Cardiac muscle cell (in vitro differentiated cells and primary cell): ENCODE measurements around the gene YARS2. TPM values are rescaled to one million over a fixed set of nuclear protein-coding genes. Genes with fewer than 3 reads are reported as not detected.

Source experiments
- DNase-seq, 2 donors: peaks; one replicate each; pipeline versions ENCODE4 v3.0.0 to v3.0.0-alpha.2; 2010 to 2017; ENCODE audit warnings: low read depth in 1 of 2, low spot score in 1 of 2
- H3K27ac ChIP-seq: fragments of 200-600 bp; sonication (generic); 2 replicates; pipeline ENCODE4 v1.5.1; 2016
- H3K27me3 ChIP-seq: fragments of 200-600 bp; sonication (generic); 2 replicates; pipeline ENCODE4 v1.6.0; 2016; ENCODE audit warnings: control low read depth
- H3K36me3 ChIP-seq: fragments of 200-600 bp; sonication (generic); 2 replicates; pipeline ENCODE4 v1.5.1; 2016; ENCODE audit warnings: control low read depth
- H3K4me1 ChIP-seq: fragments of 200-600 bp; sonication (generic); 2 replicates; pipeline ENCODE4 v1.8.1; 2017; ENCODE audit warnings: low read depth, mild to moderate bottlenecking, mixed run types
- H3K4me3 ChIP-seq: fragments of 200-600 bp; sonication (generic); 2 replicates; pipeline ENCODE4 v1.5.1; 2016; ENCODE audit warnings: mild to moderate bottlenecking
- H3K9me3 ChIP-seq: fragments of 200-600 bp; sonication (generic); 2 replicates; pipeline ENCODE4 v1.5.1; 2017; ENCODE audit warnings: low read depth, mild to moderate bottlenecking, control low read depth
- CTCF ChIP-seq: IDR thresholded peaks from 2 replicates; pipeline ENCODE4 v1.5.1; 2012; ENCODE audit warnings: low read depth, mild to moderate bottlenecking, low read length
- polyA plus RNA-seq: library from polyadenylated mRNA; unstranded; fragments of >200 nt; fragmentation: Nextera tagmentation; extraction: Ambion mirVana; gene quantifications from 2 replicates; pipeline ENCODE4 v1.2.1, GENCODE V29; 2016
- total RNA-seq: library from RNA; depleted of rRNA; stranded (reverse); fragments of >200 nt; gene quantifications from 2 replicates; pipeline ENCODE4 v1.2.3, GENCODE V29; 2016

Gene YARS2
- total and polyA plus RNA-seq, 2 experiments from 2014 or later: 33.4 to 39.9 TPM

DNA sequence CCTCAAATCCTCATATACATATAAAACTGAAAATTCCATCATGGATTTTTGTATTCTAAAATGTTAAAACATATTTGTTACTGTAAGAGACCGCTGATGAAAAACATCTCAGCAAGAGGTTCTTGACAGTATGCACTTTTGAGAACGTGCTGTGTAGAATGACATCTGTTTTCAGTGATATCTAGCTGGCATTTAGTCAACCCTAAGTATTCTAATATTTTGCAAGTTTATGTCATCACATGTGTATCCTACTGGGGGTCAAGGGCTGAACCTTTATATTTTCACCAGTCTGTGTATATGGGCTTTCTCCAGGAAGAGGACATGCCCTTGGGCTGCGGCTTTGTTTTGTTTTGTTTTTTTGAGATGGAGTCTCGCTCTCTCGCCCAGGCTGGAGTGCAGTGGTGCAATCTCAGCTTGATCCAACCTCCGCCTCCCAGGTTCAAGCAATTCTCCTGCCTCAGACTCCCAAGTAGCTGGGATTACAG lies 22.0 kb upstream of the YARS2 start:
- Histone ChIP-seq H3K4me1 (no peaks in the 10 kb centered on the region), H3K9me3 (no peaks in the 10 kb centered on the region), H3K4me3 (no peak overlapping the region), H3K27ac (no peak overlapping the region), H3K36me3 (no peaks in the 10 kb centered on the region), H3K27me3 (no peaks in the 10 kb centered on the region)
- DNase-seq: peak in 1 of 2 donors; percentile 17
- TF ChIP-seq CTCF: no peak

GRCh38 chr12:32777159-32777558 lies 21.5 kb upstream of the YARS2 start:
- DNase-seq: no peak
- no peak overlapping the region for H3K4me3 ChIP-seq
- TF ChIP-seq CTCF: no peak
- no peaks in the 10 kb centered on the region for H3K4me1 ChIP-seq
- H3K27ac ChIP-seq: no peak overlapping the region
- H3K27me3 ChIP-seq: no peaks in the 10 kb centered on the region
- H3K9me3 ChIP-seq: no peaks in the 10 kb centered on the region
- no peaks in the 10 kb centered on the region for H3K36me3 ChIP-seq

DNA sequence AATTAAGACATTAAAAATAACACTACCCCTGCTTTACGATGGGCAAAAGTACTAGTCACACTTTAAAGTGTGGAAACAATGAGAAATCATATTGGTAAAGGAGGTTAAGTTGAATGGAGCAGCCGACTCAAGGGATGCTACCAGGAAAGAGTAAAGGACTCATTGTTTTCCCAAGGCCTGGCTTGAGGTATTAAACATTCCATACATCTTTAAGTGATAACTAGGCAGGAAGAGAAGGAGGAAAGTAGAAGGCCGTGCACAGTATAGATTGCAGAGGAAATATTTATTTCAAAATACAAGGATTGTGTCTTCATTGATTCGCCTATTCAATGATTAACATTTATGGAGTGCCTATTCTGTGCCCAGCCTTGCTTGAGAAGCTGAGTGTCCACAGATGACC lies 20.6 kb upstream of the YARS2 start:
- no peak overlapping the region for H3K27ac ChIP-seq
- no peak for TF ChIP-seq CTCF
- H3K9me3 ChIP-seq: no peaks in the 10 kb centered on the region

GRCh38 chr12:32773691-32774090 lies 18.0 kb upstream of the YARS2 start:
- H3K9me3 ChIP-seq: no peaks in the 10 kb centered on the region
- TF ChIP-seq CTCF: no peak
- H3K27ac ChIP-seq: no peak overlapping the region
- H3K4me3 ChIP-seq: no peak overlapping the region
- DNase-seq: no peak
- H3K4me1 ChIP-seq: no peaks in the 10 kb centered on the region
- no peaks in the 10 kb centered on the region for H3K36me3 ChIP-seq
- no peaks in the 10 kb centered on the region for H3K27me3 ChIP-seq

More for the DNA sequence above, 20.6 kb upstream of the YARS2 start:
- Histone ChIP-seq H3K27me3 (no peaks in the 10 kb centered on the region), H3K4me1 (no peaks in the 10 kb centered on the region), H3K36me3 (no peaks in the 10 kb centered on the region), H3K4me3 (no peak overlapping the region)
- DNase-seq: no peak

GRCh38 chr12:32770141-32770540 lies 14.4 kb upstream of the YARS2 start:
- no peak for TF ChIP-seq CTCF
- no peaks in the 10 kb centered on the region for H3K36me3 ChIP-seq

GRCh38 chr12:32768518-32768917 lies 12.8 kb upstream of the YARS2 start:
- no peak for TF ChIP-seq CTCF
- no peaks in the 10 kb centered on the region for H3K36me3 ChIP-seq
- H3K9me3 ChIP-seq: no peaks in the 10 kb centered on the region
- H3K27ac ChIP-seq: no peak overlapping the region
- H3K27me3 ChIP-seq: no peaks in the 10 kb centered on the region
- no peaks in the 10 kb centered on the region for H3K4me1 ChIP-seq
- no peak overlapping the region for H3K4me3 ChIP-seq
- no peak for DNase-seq

More at GRCh38 chr12:32770141-32770540, 14.4 kb upstream of the YARS2 start:
- no peak for DNase-seq
- H3K27ac ChIP-seq: no peak overlapping the region
- no peaks in the 10 kb centered on the region for H3K4me1 ChIP-seq
- no peaks in the 10 kb centered on the region for H3K27me3 ChIP-seq
- no peaks in the 10 kb centered on the region for H3K9me3 ChIP-seq
- no peak overlapping the region for H3K4me3 ChIP-seq
